HepG2 (cell line): ENCODE measurements around the gene H1-8. TPM values are rescaled to one million over a fixed set of nuclear protein-coding genes. Genes with fewer than 3 reads are reported as not detected.

Experiments
- AHR ChIP-seq: IDR thresholded peaks from 2 replicates; pipeline ENCODE4 v1.6.1; 2018; ENCODE audit warnings: missing genetic modification reagents, missing compliant biosample characterization
- AKNA ChIP-seq: sonication (generic); formaldehyde crosslinking; IDR thresholded peaks from 2 replicates; pipeline ENCODE4 v1.4.0; 2020; ENCODE audit warnings: missing genetic modification reagents, borderline replicate concordance
- BCL6 ChIP-seq: IDR thresholded peaks from 2 replicates; pipeline ENCODE4 v1.6.1; 2016; ENCODE audit warnings: missing genetic modification reagents, missing compliant biosample characterization
- DNMT3B ChIP-seq: conservative IDR thresholded peaks from 2 replicates; pipeline ENCODE4 v1.6.1; 2016; ENCODE audit warnings: missing biosample characterization, control low read depth
- FOXA3 ChIP-seq: IDR thresholded peaks from 2 replicates; pipeline ENCODE4 v1.6.1; 2016; ENCODE audit warnings: missing genetic modification reagents, missing compliant biosample characterization
- HNRNPL ChIP-seq: fragments of 200-400 bp; formaldehyde crosslinking; IDR thresholded peaks from 2 replicates; pipeline ENCODE4 v1.6.1; 2017; ENCODE audit warnings: mild to moderate bottlenecking, low read depth, low read length
- HOXA3 ChIP-seq: sonication (generic); formaldehyde crosslinking; IDR thresholded peaks from 2 replicates; pipeline ENCODE4 v1.5.0; 2020; ENCODE audit warnings: missing genetic modification reagents
- IKZF5 ChIP-seq: IDR thresholded peaks from 2 replicates; pipeline ENCODE4 v1.6.1; 2018; ENCODE audit warnings: missing genetic modification reagents, mild to moderate bottlenecking, missing compliant biosample characterization
- MIER3 ChIP-seq: IDR thresholded peaks from 2 replicates; pipeline ENCODE4 v1.6.1; 2016; ENCODE audit warnings: missing compliant biosample characterization, borderline replicate concordance
- NR2F1 ChIP-seq, 2 experiments: fragments of 450-650 bp in 1 of 2; formaldehyde crosslinking in 1 of 2; IDR thresholded peaks; 2 replicates each; pipeline versions ENCODE4 v1.5.0 to v1.6.1; 2016 to 2020; ENCODE audit warnings: mild to moderate bottlenecking in 1 of 2, missing compliant biosample characterization in 1 of 2, missing genetic modification reagents in 1 of 2, moderate library complexity in 1 of 2
- PHF21A ChIP-seq: sonication (generic); formaldehyde crosslinking; IDR thresholded peaks from 2 replicates; pipeline ENCODE4 v1.5.0; 2020; ENCODE audit warnings: mild to moderate bottlenecking, missing genetic modification reagents
- RXRA ChIP-seq: sonication (generic); formaldehyde crosslinking; IDR thresholded peaks from 2 replicates; pipeline ENCODE4 v1.5.1; 2020; ENCODE audit warnings: missing genetic modification reagents
- RXRB ChIP-seq: IDR thresholded peaks from 2 replicates; pipeline ENCODE4 v1.6.1; 2016; ENCODE audit warnings: borderline replicate concordance, missing genetic modification reagents, missing compliant biosample characterization
- SP1 ChIP-seq, 2 experiments: fragments of 450-650 bp in 1 of 2; sonication (generic) in 1 of 2; formaldehyde crosslinking in 1 of 2; IDR thresholded peaks; 2 replicates each; pipeline versions ENCODE4 v1.4.0 to v1.6.1; 2016 to 2020; ENCODE audit warnings: missing genetic modification reagents in 1 of 2
- STAT5B ChIP-seq: sonication (generic); formaldehyde crosslinking; IDR thresholded peaks from 2 replicates; pipeline ENCODE4 v1.4.0; 2020; ENCODE audit warnings: missing genetic modification reagents
- TAF15 ChIP-seq: fragments of 200-400 bp; formaldehyde crosslinking; IDR thresholded peaks from one replicate; pipeline ENCODE4 v1.6.1; 2018; ENCODE audit warnings: mild to moderate bottlenecking, low read depth, low read length; ENCODE audit not compliant: poor library complexity, severe bottlenecking
- THYN1 ChIP-seq: sonication (generic); formaldehyde crosslinking; IDR thresholded peaks from 2 replicates; pipeline ENCODE4 v1.8.1; 2023; ENCODE audit warnings: low read depth, mild to moderate bottlenecking, moderate library complexity, missing genetic modification reagents, borderline replicate concordance
- ZNF468 ChIP-seq: sonication (generic); formaldehyde crosslinking; IDR thresholded peaks from 2 replicates; pipeline ENCODE4 v1.8.0; 2022; ENCODE audit warnings: mild to moderate bottlenecking, moderate library complexity, missing genetic modification reagents
- ZNF619 ChIP-seq: sonication (generic); formaldehyde crosslinking; IDR thresholded peaks from 2 replicates; pipeline ENCODE4 v1.4.0; 2020; ENCODE audit warnings: mild to moderate bottlenecking, missing genetic modification reagents
- ZNF891 ChIP-seq: sonication (generic); formaldehyde crosslinking; IDR thresholded peaks from 2 replicates; pipeline ENCODE4 v1.5.0; 2020; ENCODE audit warnings: mild to moderate bottlenecking, missing genetic modification reagents
- polyA plus RNA-seq, 8 experiments: library from polyadenylated mRNA; depleted of rRNA in 3 of 8; stranded (reverse) in 7 of 8; unstranded in 1 of 8; fragments of >200 nt; fragmentation: Illumina TruSeq in 4 of 8; extraction: Trizol in 4 of 8; gene quantifications; 2 replicates each; pipeline versions ENCODE4 v1.2.1 to v1.2.3, GENCODE V29; 2011 to 2016; ENCODE audit warnings: low read depth in 4 of 8, missing spikeins in 1 of 8, mixed read lengths in 1 of 8; ENCODE audit not compliant: insufficient read depth in 1 of 8
- total RNA-seq, 5 experiments: library from RNA; depleted of rRNA; stranded (reverse); fragments of >200 nt; fragmentation: Illumina TruSeq; extraction: Trizol; gene quantifications; 2 replicates each; pipeline ENCODE4 v1.2.3, GENCODE V29; 2016; ENCODE audit warnings: low read depth in 1 of 5
- TF ChIP-seq, protein P1 (sequence below): sonication (generic); IDR thresholded peaks from 2 replicates; pipeline ENCODE4 v1.6.1; 2016; ENCODE audit warnings: low read depth, borderline replicate concordance
- TF ChIP-seq, protein P2 (sequence below): sonication (generic); formaldehyde crosslinking; IDR thresholded peaks from 2 replicates; pipeline ENCODE4 v1.8.0; 2022; ENCODE audit warnings: missing genetic modification reagents, mild to moderate bottlenecking, borderline replicate concordance

Gene H1-8
- total and polyA plus RNA-seq, 2 of the 13 experiments (the other 11 are each of a cell fraction or from before 2014, with no cell fraction given), result 0.08 TPM; not detected in 1

DNA sequence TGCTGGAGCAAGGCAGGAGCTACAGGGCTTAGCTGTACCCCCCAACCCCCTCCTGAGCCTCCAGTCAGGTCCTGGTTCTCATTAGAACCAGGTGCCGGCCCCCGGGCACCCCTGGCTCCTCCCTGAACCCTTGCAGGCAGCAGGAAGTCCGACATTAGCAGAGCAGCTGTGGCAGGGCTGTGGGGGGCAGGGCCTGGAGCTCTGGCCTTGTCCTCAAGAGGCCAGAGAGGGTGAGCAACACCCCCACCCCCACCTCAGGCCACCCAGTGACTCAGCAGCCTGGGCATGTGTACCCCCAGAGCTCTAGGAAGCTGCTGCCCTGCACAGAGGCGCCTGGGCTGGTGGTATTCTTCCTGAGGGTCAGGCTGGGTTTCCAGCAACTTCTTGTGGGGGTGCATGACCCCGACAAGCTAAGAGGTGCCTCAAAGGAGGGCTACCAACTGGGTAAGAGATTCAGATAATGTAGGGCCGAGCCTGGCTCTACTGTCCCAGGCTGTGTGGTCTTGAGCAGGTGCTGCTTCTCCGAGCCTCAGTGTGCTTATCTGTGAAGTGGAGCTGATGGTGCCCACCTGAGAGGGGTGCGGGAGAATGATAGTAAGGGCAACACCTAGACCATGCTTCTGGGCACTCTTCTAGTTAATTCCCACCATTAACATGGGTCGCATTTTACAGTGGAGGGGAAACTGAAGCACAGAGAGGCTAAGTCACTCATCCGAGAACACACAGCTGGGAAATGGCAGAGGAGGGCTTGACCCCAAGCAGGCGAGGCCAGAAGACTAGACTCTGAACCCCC lies 16.0 kb downstream of the H1-8 start (continued):
- TF ChIP-seq IKZF5 (CRISPR knock-in tag) (0 out of 2 replicates have a peak, but pooled peaks have one; percentile 26), MIER3 (no peak), SP1 (IDR thresholded peaks at IDR 0.05) (no peak), SP1 (CRISPR knock-in tag; IDR thresholded peaks at IDR 0.05) (no peak), AKNA (CRISPR knock-in tag) (no peak), TAF15 (no peak), NR2F1 (CRISPR knock-in tag; IDR thresholded peaks at IDR 0.05) (no peak), ZNF619 (CRISPR knock-in tag) (no peak), ZNF891 (CRISPR knock-in tag) (0 out of 2 replicates have a peak, but pooled peaks have one; percentile 23), AHR (no peak), BCL6 (CRISPR knock-in tag) (peak; percentile 32; the same call in 1 of the 2 replicates), THYN1 (no peak), ZNF468 (CRISPR knock-in tag) (no peak), RXRB (CRISPR knock-in tag) (peak; percentile 93), FOXA3 (CRISPR knock-in tag) (peak; percentile 46; the same call in 1 of the 2 replicates), DNMT3B (CRISPR knock-in tag) (no peak), HOXA3 (CRISPR knock-in tag) (peak; percentile 49; the same call in 1 of the 2 replicates), HNRNPL (0 out of 2 replicates have a peak, but pooled peaks have one; percentile 48), PHF21A (no peak), RXRA (CRISPR knock-in tag) (peak; percentile 96), STAT5B (no peak)
- TF ChIP-seq, protein P1, sequence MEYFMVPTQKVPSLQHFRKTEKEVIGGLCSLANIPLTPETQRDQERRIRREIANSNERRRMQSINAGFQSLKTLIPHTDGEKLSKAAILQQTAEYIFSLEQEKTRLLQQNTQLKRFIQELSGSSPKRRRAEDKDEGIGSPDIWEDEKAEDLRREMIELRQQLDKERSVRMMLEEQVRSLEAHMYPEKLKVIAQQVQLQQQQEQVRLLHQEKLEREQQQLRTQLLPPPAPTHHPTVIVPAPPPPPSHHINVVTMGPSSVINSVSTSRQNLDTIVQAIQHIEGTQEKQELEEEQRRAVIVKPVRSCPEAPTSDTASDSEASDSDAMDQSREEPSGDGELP, result peak; percentile 85
- TF ChIP-seq, protein P2, sequence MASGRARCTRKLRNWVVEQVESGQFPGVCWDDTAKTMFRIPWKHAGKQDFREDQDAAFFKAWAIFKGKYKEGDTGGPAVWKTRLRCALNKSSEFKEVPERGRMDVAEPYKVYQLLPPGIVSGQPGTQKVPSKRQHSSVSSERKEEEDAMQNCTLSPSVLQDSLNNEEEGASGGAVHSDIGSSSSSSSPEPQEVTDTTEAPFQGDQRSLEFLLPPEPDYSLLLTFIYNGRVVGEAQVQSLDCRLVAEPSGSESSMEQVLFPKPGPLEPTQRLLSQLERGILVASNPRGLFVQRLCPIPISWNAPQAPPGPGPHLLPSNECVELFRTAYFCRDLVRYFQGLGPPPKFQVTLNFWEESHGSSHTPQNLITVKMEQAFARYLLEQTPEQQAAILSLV (CRISPR knock-in tag), result no peak
